Measurements from ENCODE around the gene STAT3.
"Not testable (repeated sequence)": the region's sequence is repeated elsewhere in the genome, so short reads cannot be mapped to it uniquely, and the experiment has no call there.

The STAT3 gene

DNA sequence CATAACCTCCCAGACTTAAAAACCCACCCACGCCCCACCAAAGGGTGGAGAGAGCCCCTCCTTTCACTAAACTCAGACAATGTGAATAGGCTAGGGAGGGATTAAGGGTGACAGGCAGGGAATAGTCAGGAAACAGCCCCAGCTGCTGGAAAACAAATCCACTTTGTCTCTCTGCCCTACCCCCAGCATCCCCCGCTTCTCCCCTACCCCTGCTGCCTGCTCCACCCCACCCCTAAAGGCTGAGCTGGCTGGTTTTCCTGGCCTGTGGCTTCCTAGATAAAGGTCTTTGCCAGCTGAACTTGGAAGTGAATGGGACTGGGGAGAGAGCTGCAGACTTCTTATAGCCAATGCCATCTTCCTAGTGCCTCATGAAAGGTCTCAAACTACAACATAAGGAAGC lies 19.8 kb upstream of the STAT3 start:
- DNase-seq, result no peak

DNA sequence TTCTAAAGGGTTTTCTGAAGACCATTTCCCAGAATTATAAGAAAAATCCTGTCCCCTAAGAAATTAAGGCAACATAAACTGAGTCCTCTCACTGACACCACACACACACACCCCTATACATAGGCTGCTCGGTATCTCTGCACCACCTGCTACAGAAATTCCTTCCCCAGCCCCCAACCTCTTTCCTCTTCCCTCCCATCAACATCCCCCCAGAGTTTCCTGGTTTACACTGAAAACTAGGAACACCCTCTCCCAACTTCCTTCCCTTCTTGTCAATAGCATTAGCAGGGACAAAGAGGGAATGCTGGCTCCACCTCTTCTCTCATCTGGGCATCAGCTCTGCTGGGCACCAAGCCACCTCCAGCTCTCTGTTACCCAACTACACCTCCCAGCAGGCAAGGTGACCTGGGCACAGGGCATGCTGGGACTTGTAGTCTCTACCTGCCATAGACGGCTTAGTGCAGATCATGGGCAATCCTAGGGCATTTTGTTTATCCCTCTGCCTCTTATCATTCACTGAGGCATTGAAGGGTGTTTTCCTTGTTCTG lies 19.1 kb upstream of the STAT3 start:
- peak; percentile 65 for DNase-seq

DNA sequence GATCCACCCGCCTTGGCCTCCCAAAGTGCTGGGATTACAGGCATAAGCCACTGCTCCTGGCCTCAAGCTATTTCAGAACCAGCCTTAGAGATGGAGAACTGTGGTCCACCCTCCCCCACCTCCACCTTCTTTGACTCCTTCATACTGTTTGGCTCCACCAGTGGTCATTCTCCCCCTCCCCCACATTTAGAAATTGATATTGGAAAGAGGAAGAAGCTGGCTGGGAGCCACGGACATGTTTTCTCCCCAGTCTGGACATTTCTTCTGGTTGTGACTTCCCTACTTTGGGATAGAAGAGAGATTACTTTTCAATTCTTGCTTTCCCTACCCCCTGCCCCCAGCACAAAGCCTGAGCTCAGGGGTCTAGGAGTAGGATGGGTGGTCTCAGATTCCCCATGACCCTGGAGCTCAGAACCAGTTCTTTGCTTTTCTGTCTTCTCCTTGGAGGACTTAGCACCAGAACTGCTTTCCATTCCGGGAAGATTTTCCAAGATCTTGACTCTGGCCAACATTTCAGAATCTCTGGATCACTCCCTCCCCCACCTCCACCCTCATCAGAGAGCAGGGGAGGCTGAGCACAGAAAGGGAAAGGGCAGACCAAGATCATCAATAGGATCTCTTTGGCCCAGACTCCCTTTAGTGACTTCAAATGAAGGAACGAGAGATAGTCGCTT lies 18.5 kb upstream of the STAT3 start:
- no peak for DNase-seq

DNA sequence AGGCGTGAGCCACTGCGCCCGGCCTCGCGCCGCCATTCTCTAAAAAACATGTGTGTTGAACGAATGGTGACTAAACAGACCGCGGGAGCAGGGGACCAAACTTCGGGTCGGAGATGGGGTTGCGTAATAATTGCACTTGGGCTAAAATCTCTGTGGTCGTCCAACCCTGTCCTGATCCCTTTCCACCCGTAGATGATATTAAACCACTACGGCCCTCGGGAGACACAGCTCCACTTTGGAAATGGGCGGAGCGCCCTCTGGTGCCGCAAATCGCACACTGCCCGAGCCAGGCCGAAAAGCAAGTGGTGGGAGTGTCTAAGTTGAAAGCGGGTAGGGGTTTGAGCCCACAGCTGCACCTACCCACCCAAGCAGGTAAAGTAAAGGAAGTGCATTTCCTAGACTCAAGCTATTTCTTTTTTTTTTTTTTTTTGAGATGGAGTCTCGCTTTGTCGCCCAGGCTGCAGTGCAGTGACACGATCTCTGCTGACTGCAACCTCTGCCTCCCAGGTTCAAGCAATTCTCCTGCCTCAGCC lies 17.8 kb upstream of the STAT3 start:
- DNase-seq, result peak; percentile 85

DNA sequence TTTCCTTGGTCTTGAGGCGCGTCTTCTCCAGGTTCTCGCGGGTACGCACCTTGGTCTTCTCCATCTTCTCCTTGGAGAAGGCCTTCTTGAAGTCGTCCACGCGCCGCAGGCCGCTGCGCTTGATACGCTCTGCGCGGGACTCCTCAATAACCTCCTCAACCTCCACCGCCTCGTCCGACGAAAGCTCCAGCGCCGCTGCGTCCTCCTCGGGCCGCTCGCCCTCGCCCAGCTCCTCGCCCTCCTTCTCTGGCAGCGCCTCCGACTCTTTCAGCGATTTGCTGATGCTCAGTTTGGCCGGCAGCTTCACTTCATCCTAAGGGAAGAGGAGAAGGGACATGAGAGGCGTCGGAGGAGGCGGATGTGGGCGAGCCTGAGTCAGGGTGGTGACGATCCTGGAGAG lies 16.8 kb upstream of the STAT3 start:
- DNase-seq, result no peak

DNA sequence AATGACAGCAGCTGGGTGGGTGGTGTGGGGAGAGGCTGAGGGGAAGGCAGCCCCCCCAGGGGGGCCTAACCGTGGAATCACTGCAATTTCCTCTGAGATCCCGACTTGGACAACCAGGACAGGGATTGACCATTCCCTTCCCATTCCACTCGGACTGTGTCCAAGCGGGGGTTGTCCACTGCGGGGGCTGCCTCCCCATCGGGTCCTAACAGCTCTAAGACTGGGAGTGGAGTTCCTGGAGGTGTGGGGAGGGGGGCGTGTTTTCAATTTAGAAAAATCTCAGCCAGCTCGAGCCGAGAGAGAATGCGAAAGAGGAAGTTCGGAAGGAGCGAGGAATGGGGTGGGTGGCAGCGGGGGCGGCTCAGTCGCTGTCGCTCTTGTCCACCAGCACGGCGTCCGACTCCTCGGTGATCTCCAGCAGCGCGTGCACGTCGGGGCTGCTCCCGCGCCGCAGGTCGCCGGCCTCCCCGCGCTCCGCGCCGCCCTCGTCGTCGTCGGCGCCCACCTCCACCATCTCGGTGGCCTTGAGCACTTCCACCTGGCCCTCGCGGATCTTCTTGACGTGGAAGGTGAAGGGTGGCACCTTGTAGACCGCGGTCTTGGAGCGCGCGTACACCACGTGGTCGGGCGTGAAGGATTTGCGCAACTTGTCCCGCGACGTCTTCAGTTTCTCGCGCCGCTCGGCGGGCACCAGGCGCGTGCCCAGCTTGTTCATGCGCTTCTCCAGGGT lies 16.2 kb upstream of the STAT3 start:
- no peak for DNase-seq

DNA sequence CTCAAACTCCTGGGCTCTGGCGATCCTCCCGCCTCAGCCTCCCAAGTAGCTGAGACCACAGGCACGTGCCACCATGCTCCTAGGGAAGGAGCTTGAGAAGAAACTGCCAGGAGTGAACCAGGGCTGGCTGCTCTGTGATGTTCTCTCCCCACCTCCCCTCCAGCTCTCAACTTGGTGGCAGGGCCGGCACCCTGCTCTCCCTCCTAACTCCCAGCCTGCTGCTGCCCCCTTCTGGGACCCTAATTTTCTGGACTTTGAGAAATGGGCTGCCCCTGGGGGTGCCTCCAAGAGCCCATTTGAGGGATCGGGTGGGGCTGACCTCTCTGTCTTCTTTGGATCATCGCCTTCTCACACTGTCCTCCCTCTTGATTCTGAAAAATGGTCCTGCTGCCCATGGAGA lies 14.9 kb upstream of the STAT3 start:
- peak; percentile 68 for DNase-seq

DNA sequence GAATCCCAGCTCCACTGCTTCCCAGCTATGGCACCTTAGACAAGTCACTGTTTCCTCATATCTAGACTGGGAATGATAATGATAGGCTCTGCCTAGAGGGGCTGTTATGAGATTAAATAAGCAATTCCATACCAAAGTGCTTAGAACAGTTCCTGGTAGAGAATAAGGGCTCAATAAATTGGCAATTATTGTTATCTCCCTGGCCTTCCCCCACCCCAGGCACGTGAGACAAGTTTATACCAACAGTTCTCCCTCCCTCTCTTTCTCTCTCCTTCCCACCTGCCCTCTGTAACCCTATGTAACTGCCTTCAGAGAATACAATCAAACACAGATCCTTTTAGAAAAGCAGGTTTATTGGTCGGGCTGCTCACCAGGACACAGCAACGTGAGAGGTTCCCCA lies 13.9 kb upstream of the STAT3 start:
- no peak for DNase-seq

DNA sequence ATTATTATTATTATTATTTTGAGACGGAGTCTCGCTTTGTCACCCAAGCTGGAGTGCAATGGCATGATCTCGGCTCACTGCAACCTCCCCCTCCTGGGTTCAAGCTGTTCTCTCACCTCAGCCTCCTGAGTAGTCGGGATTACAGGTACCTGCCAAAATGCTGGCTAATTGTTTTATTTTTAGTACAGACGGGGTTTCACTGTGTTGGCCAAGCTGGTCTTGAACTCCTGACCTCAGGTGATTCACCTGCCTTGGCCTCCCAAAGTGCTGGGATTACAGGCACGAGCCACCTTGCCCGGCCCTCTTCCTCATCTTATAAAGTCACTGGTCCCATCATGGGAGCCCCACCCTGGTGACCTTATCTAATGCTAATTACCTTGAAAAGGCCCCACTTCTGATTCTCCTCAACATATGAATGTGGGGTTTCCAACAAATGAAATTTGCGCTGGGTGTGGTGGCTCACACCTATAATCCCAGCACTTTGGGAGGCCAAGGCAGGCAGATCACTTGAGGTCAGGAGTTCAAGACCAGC lies 12.7 kb upstream of the STAT3 start:
- DNase-seq, result not testable (repeated sequence)

DNA sequence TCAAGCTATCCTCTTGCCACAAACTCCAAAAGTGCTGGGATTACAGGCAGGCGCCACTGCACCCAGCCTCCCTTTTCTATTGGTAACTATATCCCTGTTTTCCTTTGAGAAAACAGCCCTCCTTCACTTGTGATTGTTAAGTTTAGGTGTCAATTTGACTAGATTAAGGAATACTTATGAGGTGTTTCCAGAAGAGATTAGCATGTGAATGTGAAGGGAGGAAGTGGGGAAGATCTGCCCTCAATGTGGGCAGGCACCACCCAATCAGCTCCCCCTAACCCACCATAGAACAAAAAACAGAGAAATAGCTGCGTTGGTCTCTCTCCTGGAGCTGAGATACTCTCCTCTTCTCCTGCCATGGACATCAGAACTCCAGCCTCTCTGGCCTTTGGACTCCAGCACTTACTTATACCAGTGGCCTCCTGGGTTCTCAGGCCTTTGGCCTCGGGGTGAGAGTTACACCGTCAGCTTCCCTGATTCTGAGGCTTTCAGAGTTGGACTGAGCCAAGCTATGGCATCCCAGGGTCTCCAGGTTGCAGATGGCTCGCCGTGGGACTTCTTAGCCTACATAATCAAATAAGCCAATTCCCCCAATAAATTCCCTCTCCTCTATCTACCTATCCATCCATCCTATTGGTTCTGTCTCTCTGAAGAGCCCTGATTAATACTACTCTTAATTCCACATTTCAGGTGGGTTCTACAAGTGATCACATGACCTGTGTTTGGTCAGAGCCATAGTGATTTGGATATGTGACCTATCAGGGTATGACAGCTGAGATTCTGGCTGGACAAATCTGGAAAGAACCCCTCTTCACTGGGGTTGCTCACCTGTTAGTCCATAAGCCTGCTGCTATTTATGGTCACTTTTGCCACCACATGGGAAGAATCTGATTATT lies 12.0 kb upstream of the STAT3 start:
- no peak for DNase-seq

DNA sequence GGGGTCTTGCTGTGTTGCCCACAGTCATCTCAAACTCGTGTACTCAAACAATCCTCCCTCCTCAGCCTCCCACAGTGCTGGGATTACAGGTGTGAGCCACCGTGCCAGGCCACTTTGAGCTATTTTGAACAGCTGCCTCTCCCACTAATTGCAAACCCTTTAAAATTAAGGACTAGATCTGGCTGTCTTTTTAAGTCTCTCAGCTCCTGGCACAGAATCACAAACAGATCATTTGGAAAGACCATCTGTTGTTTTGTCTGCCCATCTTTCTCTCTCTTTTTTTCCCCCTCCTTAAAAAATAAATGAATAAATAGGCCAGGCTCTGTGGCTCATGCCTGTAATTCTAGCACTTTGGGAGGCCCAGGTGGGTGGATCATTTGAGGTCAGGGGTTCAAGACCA lies 10.9 kb upstream of the STAT3 start:
- DNase-seq, result no peak

DNA sequence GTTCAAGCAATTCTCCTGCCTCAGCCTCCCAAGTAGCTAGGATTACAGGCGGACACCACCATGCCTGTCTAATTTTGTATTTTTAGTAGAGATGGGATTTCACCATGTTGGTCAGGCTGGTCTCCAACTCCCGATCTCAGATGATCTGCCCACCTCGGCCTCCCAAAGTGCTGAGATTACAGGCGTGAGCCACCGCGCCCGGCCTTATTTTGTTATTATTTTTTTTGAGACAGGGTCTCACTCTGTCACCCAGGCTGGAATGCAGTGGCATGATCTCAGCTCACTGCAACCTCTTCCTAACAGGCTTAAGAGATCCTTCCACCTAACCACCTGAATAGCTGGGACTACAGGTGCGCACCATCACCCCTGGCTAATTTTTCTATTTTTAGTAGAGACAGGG lies 7.4 kb upstream of the STAT3 start:
- DNase-seq, result not testable (repeated sequence)

DNA sequence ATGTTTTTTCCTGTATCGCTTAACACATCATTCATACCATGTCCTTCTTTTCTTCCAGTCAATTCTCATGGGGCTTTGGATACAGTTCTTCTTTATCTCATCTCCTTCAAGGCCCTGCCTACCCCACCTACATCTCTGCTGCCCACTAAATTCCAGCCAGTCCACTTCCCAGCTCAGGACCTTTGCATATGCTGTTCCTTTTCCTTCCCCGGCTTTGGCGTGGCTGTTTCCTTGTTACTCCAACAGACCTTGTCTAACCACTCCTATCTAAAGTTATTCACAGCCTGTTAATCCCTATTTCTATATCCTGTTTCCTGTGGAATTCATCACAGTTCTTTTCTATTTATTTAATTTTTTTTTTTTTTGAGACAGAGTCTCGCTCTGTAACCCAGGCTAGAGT lies 6.6 kb upstream of the STAT3 start:
- DNase-seq, result no peak

DNA sequence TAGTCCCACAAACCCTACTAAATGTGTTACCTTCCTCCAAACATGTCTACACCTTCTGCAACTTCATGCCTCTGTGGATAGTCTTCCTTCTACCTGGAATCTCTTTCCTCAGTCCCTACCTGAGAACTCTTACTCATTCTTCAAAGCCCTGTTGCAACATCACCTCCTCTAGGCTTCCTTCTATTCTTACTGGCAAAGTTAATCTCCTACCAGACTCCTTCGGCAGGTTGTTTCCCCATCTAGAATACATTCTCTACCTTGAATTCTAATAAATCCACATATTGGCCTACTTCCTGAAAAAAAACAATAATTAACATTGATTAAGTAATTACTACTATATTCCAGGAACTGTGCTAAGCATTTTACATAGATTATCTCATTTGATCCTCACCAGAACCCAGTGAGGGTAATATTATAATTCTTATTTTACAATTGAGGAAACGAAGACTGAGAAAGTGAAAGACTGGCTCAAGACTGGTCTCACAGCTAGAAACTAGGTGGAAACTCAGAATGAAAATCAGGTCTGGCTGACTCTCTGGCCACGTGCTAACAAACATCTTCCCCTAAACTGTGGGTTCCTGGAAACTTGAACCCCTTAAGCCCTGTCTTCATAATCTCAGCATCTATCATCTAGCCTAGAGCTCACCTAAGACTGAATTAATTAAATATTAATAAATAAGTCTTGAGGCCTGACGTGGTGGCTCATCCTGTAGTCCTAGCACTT lies 4.6 kb upstream of the STAT3 start:
- DNase-seq, result no peak

DNA sequence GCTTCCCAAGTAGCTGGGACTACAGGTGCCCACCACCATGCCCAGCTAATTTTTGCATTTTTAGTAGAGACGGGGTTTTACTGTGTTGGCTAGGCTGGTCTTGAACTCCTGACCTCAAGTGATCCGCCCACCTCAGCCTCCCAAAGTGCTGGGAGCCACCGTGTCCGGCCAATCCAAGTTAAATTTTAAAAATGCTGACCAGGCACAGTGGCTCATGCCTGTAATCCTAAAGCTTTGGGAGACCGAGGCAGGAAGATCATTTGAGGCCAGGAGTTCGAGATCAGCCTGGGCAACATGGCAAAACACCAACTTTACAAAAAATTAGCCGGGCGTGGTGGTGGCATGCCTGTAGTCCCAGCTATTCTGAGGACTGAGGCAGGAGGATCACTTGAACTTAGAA lies 3.2 kb upstream of the STAT3 start:
- not testable (repeated sequence) for DNase-seq

DNA sequence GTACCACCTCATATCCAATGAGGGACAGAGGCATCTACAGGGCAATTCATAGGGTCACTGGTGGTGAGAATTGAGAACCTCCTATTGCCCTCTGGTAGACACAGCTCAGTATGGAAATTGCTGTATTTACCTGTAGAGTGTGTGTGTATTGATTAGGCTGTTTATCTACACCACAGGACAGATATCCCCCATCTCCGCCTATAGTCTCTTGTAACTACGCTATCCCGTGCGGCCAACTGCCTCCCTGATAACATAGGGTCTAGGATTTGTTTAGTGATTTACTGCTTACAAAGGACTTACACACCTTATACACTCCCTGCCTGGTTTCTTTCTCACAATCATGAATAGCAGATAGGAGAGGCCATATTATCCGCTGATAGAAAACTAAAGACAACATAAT lies 1.7 kb upstream of the STAT3 start:
- no peak for DNase-seq

DNA sequence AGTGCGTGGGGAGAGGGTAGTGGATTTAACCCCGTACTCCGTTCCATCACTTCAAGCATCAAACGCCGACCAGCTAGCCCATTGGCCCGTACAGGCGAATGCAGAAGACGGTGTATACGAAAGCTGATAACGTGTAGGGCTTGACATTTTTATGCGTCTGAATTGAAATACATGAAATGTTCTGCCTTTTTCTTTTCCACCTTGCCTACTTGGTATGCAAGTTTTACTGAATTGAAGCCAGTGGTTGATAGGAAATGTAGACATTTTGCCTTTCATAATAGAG lies 834 bp upstream of the STAT3 start:
- DNase-seq, result no peak

DNA sequence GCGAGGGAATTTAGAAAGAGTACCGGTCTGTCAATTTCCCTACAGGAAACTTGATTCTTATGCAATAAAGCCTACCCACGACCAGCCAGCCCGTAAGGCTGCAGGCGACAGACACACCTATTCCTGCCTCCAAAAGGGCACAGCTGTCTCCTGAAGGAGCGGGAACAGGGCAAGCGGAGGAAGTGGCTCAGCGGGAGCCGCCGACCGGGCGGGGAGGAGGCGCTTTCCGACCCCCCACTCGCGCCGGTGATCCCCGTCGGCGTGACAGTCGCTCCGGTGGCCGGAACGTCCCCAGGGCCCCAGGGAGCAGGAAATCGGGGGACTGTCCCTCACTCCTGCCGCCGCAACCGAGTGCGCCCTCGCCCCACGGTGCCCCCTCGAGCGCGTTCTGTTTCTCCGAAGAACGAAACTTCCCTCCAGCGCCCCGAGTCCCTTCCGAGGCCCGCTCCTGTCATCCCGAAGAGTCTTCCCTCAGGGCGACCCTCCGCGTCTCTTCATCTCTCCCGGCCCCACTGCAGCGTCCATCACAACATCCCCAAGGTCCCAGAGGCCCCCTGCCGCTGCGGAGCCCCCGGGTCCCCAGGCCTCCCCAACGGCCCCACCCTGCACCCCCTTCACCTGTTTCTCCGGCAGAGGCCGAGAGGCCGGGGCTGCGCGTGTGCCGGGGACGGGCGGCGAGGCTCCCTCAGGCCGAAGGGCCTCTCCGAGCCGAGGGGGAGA lies 421 bp downstream of the STAT3 start:
- DNase-seq, result peak; percentile 38

DNA sequence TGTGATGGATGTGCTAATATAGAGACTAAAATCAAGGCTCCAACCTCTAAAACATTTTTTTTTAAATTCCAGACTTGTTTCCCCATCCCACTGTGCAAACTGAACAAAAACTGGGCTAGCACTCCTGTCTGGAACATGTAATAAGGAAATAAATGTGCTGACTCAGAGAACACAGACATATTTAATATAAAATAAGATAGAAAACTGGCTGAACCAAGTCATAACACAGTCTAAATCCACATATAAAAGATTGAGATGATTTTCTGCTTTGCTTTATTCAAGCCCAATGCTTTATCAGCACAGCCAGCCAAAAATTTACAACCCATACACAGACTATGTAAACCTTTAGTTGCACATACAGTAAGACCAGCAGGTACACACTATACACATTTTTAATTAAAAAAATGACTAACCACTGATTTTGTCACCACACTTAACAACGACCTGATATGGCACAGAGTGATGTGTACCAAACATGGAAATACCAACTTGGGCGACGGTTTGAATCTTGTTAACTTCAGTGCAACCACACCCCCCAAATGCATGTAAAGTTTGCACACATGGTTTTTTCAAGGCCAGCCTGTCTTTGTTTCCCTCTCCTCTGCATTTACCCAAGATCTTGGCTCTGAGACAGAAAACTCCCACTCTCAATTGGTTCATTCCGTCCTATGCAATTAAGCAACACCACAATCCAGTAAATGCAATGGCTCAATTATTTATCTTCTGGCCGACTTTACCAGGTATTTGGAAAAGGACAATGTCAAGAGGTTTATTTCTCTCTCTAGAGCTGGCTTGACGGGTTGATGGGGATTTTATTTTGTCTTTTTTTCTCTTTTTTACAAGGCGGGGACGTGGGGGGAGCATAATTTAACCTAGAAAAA lies 1.2 kb downstream of the STAT3 start:
- DNase-seq, result peak; percentile 26

DNA sequence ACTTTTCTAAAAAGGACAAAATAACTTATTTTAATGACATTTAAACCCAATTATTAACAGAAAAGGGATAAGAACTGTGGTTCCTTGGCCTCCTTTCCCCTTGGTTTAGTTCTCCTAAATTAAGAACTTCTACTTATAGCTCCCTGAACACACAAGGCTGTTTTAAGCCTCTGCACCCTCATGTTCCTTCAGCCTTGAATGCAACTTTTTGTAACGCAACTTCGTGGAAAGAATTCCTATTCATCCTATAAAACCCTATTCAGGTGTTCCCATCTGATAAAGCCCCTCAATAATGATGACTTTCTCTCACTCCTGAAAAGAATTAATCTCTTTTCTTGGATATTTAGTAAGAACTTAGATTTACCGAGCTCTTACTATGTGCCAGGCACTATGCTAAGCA lies 6.3 kb downstream of the STAT3 start:
- no peak for DNase-seq

DNA sequence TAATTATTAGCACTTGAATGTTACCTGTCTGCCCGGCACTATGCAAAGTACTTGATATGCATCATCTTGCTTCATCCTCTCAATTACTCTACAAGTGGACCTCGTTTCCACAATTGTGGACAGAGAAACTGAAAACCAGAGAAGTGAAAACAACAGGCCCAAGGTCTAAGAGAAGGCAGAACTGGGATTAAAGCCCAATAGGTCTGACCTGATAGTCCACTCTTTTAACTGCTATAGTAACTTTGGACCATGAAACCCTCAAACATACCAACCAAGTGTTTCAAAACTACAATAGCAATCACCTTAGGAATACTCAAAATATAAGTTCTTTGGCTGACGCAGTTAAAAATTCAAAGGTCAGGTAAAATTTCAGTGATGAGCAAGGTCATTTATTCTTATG lies 7.3 kb downstream of the STAT3 start:
- DNase-seq, result no peak
